Measurements from ENCODE around the gene FBXW8.

The FBXW8 gene

GRCh38 chr12:117038023-117038680 is 127.4 kb downstream of the FBXW8 start (continued):
- no peak for TF ChIP-seq ZNF274 (IDR thresholded peaks at IDR 0.05; ENCODE audit: low read length)
- TF ChIP-seq ZNF274 (tag by site-specific recombination; IDR thresholded peaks at IDR 0.05; ENCODE audit: borderline replicate concordance): no peak
- TF ChIP-seq ZNF169 (tag by site-specific recombination; IDR thresholded peaks at IDR 0.05): no peak
- no peak for TF ChIP-seq ZNF16 (tag by site-specific recombination; IDR thresholded peaks at IDR 0.05; ENCODE audit: low read depth)

DNA sequence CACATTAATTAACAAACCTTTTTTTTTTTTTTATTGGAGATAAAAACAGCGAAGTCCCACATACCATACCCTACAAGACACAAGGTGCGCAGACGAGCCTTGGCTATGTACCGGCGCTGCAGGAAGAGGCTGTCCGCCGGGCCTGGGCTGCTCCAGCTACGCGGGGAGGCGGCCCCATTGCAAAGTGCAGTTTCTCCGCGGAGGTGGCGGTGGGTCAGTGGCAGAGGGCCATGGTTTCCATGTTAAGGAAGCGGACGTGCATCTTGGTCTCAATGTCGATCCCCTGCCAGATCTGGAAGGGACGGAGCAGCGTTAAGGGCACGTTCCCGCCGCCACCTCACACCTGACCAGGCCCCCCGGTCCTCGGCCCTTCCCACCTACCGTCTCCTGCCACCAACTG is 128.2 kb downstream of the FBXW8 start:
- POLR2A ChIA-PET: no interaction called here
- CTCF ChIA-PET: interaction anchor here (0.6 to 0.7 kb wide), 2 partner anchors 14 to 17 kb away, joined by 3 to 4 read pairs; no protein-coding TSS in a partner anchor
- TF ChIP-seq, protein P1, sequence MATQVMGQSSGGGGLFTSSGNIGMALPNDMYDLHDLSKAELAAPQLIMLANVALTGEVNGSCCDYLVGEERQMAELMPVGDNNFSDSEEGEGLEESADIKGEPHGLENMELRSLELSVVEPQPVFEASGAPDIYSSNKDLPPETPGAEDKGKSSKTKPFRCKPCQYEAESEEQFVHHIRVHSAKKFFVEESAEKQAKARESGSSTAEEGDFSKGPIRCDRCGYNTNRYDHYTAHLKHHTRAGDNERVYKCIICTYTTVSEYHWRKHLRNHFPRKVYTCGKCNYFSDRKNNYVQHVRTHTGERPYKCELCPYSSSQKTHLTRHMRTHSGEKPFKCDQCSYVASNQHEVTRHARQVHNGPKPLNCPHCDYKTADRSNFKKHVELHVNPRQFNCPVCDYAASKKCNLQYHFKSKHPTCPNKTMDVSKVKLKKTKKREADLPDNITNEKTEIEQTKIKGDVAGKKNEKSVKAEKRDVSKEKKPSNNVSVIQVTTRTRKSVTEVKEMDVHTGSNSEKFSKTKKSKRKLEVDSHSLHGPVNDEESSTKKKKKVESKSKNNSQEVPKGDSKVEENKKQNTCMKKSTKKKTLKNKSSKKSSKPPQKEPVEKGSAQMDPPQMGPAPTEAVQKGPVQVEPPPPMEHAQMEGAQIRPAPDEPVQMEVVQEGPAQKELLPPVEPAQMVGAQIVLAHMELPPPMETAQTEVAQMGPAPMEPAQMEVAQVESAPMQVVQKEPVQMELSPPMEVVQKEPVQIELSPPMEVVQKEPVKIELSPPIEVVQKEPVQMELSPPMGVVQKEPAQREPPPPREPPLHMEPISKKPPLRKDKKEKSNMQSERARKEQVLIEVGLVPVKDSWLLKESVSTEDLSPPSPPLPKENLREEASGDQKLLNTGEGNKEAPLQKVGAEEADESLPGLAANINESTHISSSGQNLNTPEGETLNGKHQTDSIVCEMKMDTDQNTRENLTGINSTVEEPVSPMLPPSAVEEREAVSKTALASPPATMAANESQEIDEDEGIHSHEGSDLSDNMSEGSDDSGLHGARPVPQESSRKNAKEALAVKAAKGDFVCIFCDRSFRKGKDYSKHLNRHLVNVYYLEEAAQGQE (tag by site-specific recombination; IDR thresholded peaks at IDR 0.05): no peak
- TF ChIP-seq ZXDB (tag by site-specific recombination; IDR thresholded peaks at IDR 0.05): no peak
- TF ChIP-seq ZNF580 (tag by site-specific recombination; IDR thresholded peaks at IDR 0.05): no peak
- no peak for TF ChIP-seq ZSCAN23 (tag by site-specific recombination; IDR thresholded peaks at IDR 0.05)
- no peak for TF ChIP-seq ZBTB21 (tag by site-specific recombination; IDR thresholded peaks at IDR 0.05)
- TF ChIP-seq ZNF221 (tag by site-specific recombination; IDR thresholded peaks at IDR 0.05; ENCODE audit: borderline replicate concordance): no peak
- TF ChIP-seq, protein P2, sequence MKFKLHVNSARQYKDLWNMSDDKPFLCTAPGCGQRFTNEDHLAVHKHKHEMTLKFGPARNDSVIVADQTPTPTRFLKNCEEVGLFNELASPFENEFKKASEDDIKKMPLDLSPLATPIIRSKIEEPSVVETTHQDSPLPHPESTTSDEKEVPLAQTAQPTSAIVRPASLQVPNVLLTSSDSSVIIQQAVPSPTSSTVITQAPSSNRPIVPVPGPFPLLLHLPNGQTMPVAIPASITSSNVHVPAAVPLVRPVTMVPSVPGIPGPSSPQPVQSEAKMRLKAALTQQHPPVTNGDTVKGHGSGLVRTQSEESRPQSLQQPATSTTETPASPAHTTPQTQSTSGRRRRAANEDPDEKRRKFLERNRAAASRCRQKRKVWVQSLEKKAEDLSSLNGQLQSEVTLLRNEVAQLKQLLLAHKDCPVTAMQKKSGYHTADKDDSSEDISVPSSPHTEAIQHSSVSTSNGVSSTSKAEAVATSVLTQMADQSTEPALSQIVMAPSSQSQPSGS (tag by site-specific recombination; IDR thresholded peaks at IDR 0.05; ENCODE audit: low read depth): no peak
- no peak for TF ChIP-seq ZNF626 (tag by site-specific recombination; IDR thresholded peaks at IDR 0.05)
- TF ChIP-seq HOXC10 (CRISPR knock-in tag; IDR thresholded peaks at IDR 0.05): no peak
- no peak for TF ChIP-seq ZEB2 (tag by site-specific recombination; IDR thresholded peaks at IDR 0.05)
- no peak for TF ChIP-seq ZBTB48 (tag by site-specific recombination; IDR thresholded peaks at IDR 0.05)
- TF ChIP-seq ZNF133 (tag by site-specific recombination; IDR thresholded peaks at IDR 0.05): no peak
- no peak for TF ChIP-seq ZNF148 (tag by site-specific recombination; IDR thresholded peaks at IDR 0.05; ENCODE audit: borderline replicate concordance)
- no peak for TF ChIP-seq TCF7L2 (IDR thresholded peaks at IDR 0.05; ENCODE audit: borderline replicate concordance, low read depth, low read length)
- TF ChIP-seq ZNF791 (tag by site-specific recombination; IDR thresholded peaks at IDR 0.05): no peak
- TF ChIP-seq ZSCAN5A (tag by site-specific recombination; IDR thresholded peaks at IDR 0.05): no peak
- TF ChIP-seq KLF1 (tag by site-specific recombination; IDR thresholded peaks at IDR 0.05): no peak
- no peak for TF ChIP-seq SETDB1 (IDR thresholded peaks at IDR 0.05; ENCODE audit: insufficient read length, low read length)
- Histone ChIP-seq H3K4me1 (ENCODE audit: control insufficient read depth, insufficient read depth, low read length) (no peaks in the 10 kb centered on the region), H3K4me3 (ENCODE audit: low read depth, low read length) (no peak overlapping the region), H3K9me3 (ENCODE audit: control insufficient read depth, insufficient read depth, low read depth, low read length) (no peaks in the 10 kb centered on the region), H3K27ac (ENCODE audit: extremely low read depth, low read depth, low read length) (no peak overlapping the region), H3K36me3 (ENCODE audit: control insufficient read depth in 2 of 2, insufficient read depth in 1 of 2, low read length in 2 of 2) (no peaks in the 10 kb centered on the region)
